Activated naive CD8-positive, alpha-beta T cell treated with anti-CD3 and anti-CD28 coated beads for 36 hours (primary cell): Measurements from ENCODE around the gene IFNA13. TPM values are rescaled to one million over a fixed set of nuclear protein-coding genes. Genes with fewer than 3 reads are reported as not detected.

ENCODE experiments used
- DNase-seq: peaks from one replicate; pipeline ENCODE4 v3.0.0; 2021
- H3K27ac Mint-ChIP-seq: one replicate; pipeline ENCODE4 v1.8.0; 2022; ENCODE audit warnings: mild to moderate bottlenecking, moderate library complexity, mixed read lengths
- H3K27me3 Mint-ChIP-seq: one replicate; pipeline ENCODE4 v1.8.0; 2022; ENCODE audit warnings: mild to moderate bottlenecking, mixed read lengths
- H3K36me3 Mint-ChIP-seq: one replicate; pipeline ENCODE4 v1.8.0; 2021; ENCODE audit warnings: mild to moderate bottlenecking, mixed read lengths
- H3K4me1 Mint-ChIP-seq: one replicate; pipeline ENCODE4 v1.8.0; 2021; ENCODE audit warnings: mixed read lengths
- H3K4me3 Mint-ChIP-seq: one replicate; pipeline ENCODE4 v1.8.0; 2022; ENCODE audit warnings: mild to moderate bottlenecking, moderate library complexity, mixed read lengths
- H3K9me3 Mint-ChIP-seq: one replicate; pipeline ENCODE4 v1.8.0; 2022; ENCODE audit warnings: mixed read lengths
- total RNA-seq, 2 experiments: library from RNA; stranded (reverse); gene quantifications; one replicate each; pipeline ENCODE4 v1.2.3, GENCODE V29; 2021

The IFNA13 gene
- total RNA-seq, 2 experiments from 2014 or later, result not detected

- H3K27ac Mint-ChIP-seq, result no peak overlapping the region
- no peaks in the 10 kb centered on the region for H3K9me3 Mint-ChIP-seq
- H3K4me3 Mint-ChIP-seq, result no peak overlapping the region
- DNase-seq, result no peak
- peaks cover 11% of the 10 kb centered on the region for H3K36me3 Mint-ChIP-seq
- H3K4me1 Mint-ChIP-seq, result peaks cover 37% of the 10 kb centered on the region
- no peaks in the 10 kb centered on the region for H3K27me3 Mint-ChIP-seq
These were observed 41.2 kb downstream of the IFNA13 start for GRCh38 chr9:21326526-21327139.

- DNase-seq, result no peak
These were observed 43.8 kb downstream of the IFNA13 start for GRCh38 chr9:21324047-21324446.

GRCh38 chr9:21322911-21323461, 44.9 kb downstream of the IFNA13 start:
- H3K4me3 Mint-ChIP-seq, result no peak overlapping the region
- H3K4me1 Mint-ChIP-seq, result peaks cover 33% of the 10 kb centered on the region
- no peaks in the 10 kb centered on the region for H3K27me3 Mint-ChIP-seq

More at GRCh38 chr9:21324047-21324446, 43.8 kb downstream of the IFNA13 start:
- no peaks in the 10 kb centered on the region for H3K9me3 Mint-ChIP-seq
- peaks cover 8% of the 10 kb centered on the region for H3K36me3 Mint-ChIP-seq
- H3K27me3 Mint-ChIP-seq, result no peaks in the 10 kb centered on the region
- no peak overlapping the region for H3K27ac Mint-ChIP-seq
- peaks cover 32% of the 10 kb centered on the region for H3K4me1 Mint-ChIP-seq
- no peak overlapping the region for H3K4me3 Mint-ChIP-seq

GRCh38 chr9:21320465-21320864, 47.4 kb downstream of the IFNA13 start:
- Mint-ChIP-seq H3K27me3 (no peaks in the 10 kb centered on the region), H3K4me3 (no peak overlapping the region), H3K9me3 (no peaks in the 10 kb centered on the region), H3K27ac (no peak overlapping the region), H3K4me1 (peaks cover 22% of the 10 kb centered on the region), H3K36me3 (peaks cover 6% of the 10 kb centered on the region)
- DNase-seq, result no peak

More at GRCh38 chr9:21322911-21323461, 44.9 kb downstream of the IFNA13 start:
- DNase-seq, result no peak
- no peaks in the 10 kb centered on the region for H3K9me3 Mint-ChIP-seq
- no peak overlapping the region for H3K27ac Mint-ChIP-seq
- peaks cover 8% of the 10 kb centered on the region for H3K36me3 Mint-ChIP-seq

- Mint-ChIP-seq H3K4me3 (no peak overlapping the region), H3K4me1 (peaks cover 17% of the 10 kb centered on the region), H3K27ac (no peak overlapping the region), H3K9me3 (no peaks in the 10 kb centered on the region), H3K36me3 (no peaks in the 10 kb centered on the region), H3K27me3 (no peaks in the 10 kb centered on the region)
- no peak for DNase-seq
These were observed 49.6 kb downstream of the IFNA13 start for GRCh38 chr9:21317956-21318923.

Other genes with a start within 250 kb of the IFNA13 start
- under 1 TPM in 1 of 2 experiments, not detected in 1; 0.10 TPM for gene IFNW1, start 226.2 kb downstream of the IFNA13 start, total RNA-seq
- not detected for gene IFNA21, start 201.4 kb downstream of the IFNA13 start, total RNA-seq
- not detected for gene IFNA4, start 180.5 kb downstream of the IFNA13 start, total RNA-seq
- not detected for gene IFNA7, start 165.9 kb downstream of the IFNA13 start, total RNA-seq
- gene IFNA10, start 160.9 kb downstream of the IFNA13 start, total RNA-seq, result not detected
- gene IFNA16, start 150.7 kb downstream of the IFNA13 start, total RNA-seq, result not detected
- gene IFNA17, start 139.8 kb downstream of the IFNA13 start, total RNA-seq, result not detected
- not detected for gene IFNA14, start 128.1 kb downstream of the IFNA13 start, total RNA-seq
- not detected for gene IFNA5, start 62.7 kb downstream of the IFNA13 start, total RNA-seq
- 10 to 100 TPM; 13.6 to 14.2 TPM for gene KLHL9, start 32.7 kb downstream of the IFNA13 start, total RNA-seq
- not detected for gene IFNA6, start 17.2 kb downstream of the IFNA13 start, total RNA-seq
- not detected for gene IFNA2, start 17.3 kb upstream of the IFNA13 start, total RNA-seq
- gene IFNA8, start 41.1 kb upstream of the IFNA13 start, total RNA-seq, result not detected
- gene IFNA1, start 72.4 kb upstream of the IFNA13 start, total RNA-seq, result not detected
- gene IFNE, start 114.3 kb upstream of the IFNA13 start, total RNA-seq, result not detected